Keratinocyte (primary cell): ENCODE data around the gene PLK5. TPM values are rescaled to one million over a fixed set of nuclear protein-coding genes. Genes with fewer than 3 reads are reported as not detected.

Experiments used
- DNase-seq: peaks from one replicate; pipeline ENCODE4 v3.0.0-alpha.2; 2011; ENCODE audit warnings: low read depth, missing footprints, low spot score
- FAIRE-seq: peaks from 2 replicates; lab custom pipeline; 2011; peaks lifted over from hg19 to GRCh38; lab: Jason Lieb, UNC
- H2AFZ ChIP-seq: 2 replicates; pipeline ENCODE4 v1.6.0; 2012; ENCODE audit warnings: low read length, control low read depth, inconsistent platforms; ENCODE audit not compliant: control insufficient read depth
- H3K27ac ChIP-seq: 2 replicates; pipeline ENCODE4 v1.5.1; 2011; ENCODE audit warnings: low read length; ENCODE audit not compliant: control insufficient read depth, insufficient read depth
- H3K27me3 ChIP-seq: 3 replicates; pipeline ENCODE4 v1.6.0; 2011; ENCODE audit warnings: low read length; ENCODE audit not compliant: control insufficient read depth, insufficient read depth; ENCODE audit errors: extremely low read depth
- H3K36me3 ChIP-seq, 2 experiments: 2 replicates in 1 of 2; 3 replicates in 1 of 2; pipeline ENCODE4 v1.5.1; 2011; ENCODE audit warnings: low read length in 2 of 2, mild to moderate bottlenecking in 1 of 2; ENCODE audit not compliant: control insufficient read depth in 2 of 2, insufficient read depth in 2 of 2; ENCODE audit errors: extremely low read depth in 1 of 2
- H3K4me1 ChIP-seq: 3 replicates; pipeline ENCODE4 v1.5.1; 2011; ENCODE audit warnings: low read length; ENCODE audit not compliant: control insufficient read depth, insufficient read depth; ENCODE audit errors: extremely low read depth
- H3K4me2 ChIP-seq: 3 replicates; pipeline ENCODE4 v1.6.0; 2011; ENCODE audit warnings: low read depth, low read length; ENCODE audit not compliant: control insufficient read depth, insufficient read depth; ENCODE audit errors: extremely low read depth
- H3K4me3 ChIP-seq, 3 experiments: fragments of 200-600 bp in 1 of 3; sonication (generic) in 1 of 3; 2 replicates in 2 of 3; 3 replicates in 1 of 3; pipeline ENCODE4 v1.5.1; 2011 to 2016; ENCODE audit warnings: low read length in 3 of 3, mild to moderate bottlenecking in 3 of 3, control low read depth in 2 of 3, inconsistent platforms in 1 of 3, low read depth in 1 of 3, mixed read lengths in 1 of 3, mixed run types in 1 of 3, moderate library complexity in 1 of 3; ENCODE audit not compliant: control insufficient read depth in 2 of 3, insufficient read depth in 2 of 3; ENCODE audit errors: extremely low read depth in 1 of 3
- H3K79me2 ChIP-seq: 2 replicates; pipeline ENCODE4 v1.6.0; 2012; ENCODE audit warnings: low read length; ENCODE audit not compliant: control insufficient read depth, insufficient read depth
- H3K9ac ChIP-seq: 3 replicates; pipeline ENCODE4 v1.6.0; 2011; ENCODE audit warnings: low read length; ENCODE audit not compliant: control insufficient read depth, insufficient read depth; ENCODE audit errors: extremely low read depth
- H3K9me1 ChIP-seq: 3 replicates; pipeline ENCODE4 v1.6.0; 2011; ENCODE audit warnings: low read length; ENCODE audit not compliant: control insufficient read depth, insufficient read depth; ENCODE audit errors: extremely low read depth
- H3K9me3 ChIP-seq: 2 replicates; pipeline ENCODE4 v1.5.1; 2012; ENCODE audit warnings: low read depth, low read length; ENCODE audit not compliant: control insufficient read depth
- H4K20me1 ChIP-seq: 3 replicates; pipeline ENCODE4 v1.6.0; 2011; ENCODE audit warnings: low read length; ENCODE audit not compliant: control insufficient read depth, insufficient read depth; ENCODE audit errors: extremely low read depth
- CTCF ChIP-seq, 3 experiments: IDR thresholded peaks in 1 of 3; conservative IDR thresholded peaks in 1 of 3; optimal IDR thresholded peaks in 1 of 3; 2 replicates in 2 of 3; 3 replicates in 1 of 3; pipeline versions ENCODE3 to v1.5.1; 2011; ENCODE audit warnings: low read length in 3 of 3, mild to moderate bottlenecking in 3 of 3, moderate library complexity in 2 of 3, control low read depth in 1 of 3, inconsistent platforms in 1 of 3; ENCODE audit not compliant: insufficient read depth in 2 of 3; ENCODE audit errors: extremely low read depth in 1 of 3
- EZH2 ChIP-seq: IDR thresholded peaks from one replicate; pipeline ENCODE4 v1.6.1; 2012; ENCODE audit warnings: inconsistent platforms, mild to moderate bottlenecking, low read length, moderate library complexity
- dilution Hi-C: fragments of 300-500 bp; cut with MboI; formaldehyde crosslinking; loops from one replicate; pipeline ENCODE4 v1.7.0; 2020; ENCODE audit warnings: low sequenced_read_pairs; ENCODE audit not compliant: extremely low pct_ligation_motif_present
- polyA plus RNA-seq, 5 experiments: library from polyadenylated mRNA; depleted of rRNA in 3 of 5; stranded (reverse) in 3 of 5; stranded (forward) in 1 of 5; unstranded in 1 of 5; fragments of >200 nt; gene quantifications; 1 replicate in 1 of 5; 2 replicates in 3 of 5; 3 replicates in 1 of 5; pipeline versions ENCODE4 v1.2.1 to v1.2.3, GENCODE V29; 2011 to 2012; ENCODE audit warnings: missing spikeins in 2 of 5, low read depth in 1 of 5, low replicate concordance in 1 of 5

Gene PLK5
- polyA plus RNA-seq, 1 donor (not counting 4 experiments of a cell fraction or from before 2014, with no cell fraction given), result 0.05 TPM

- Histone ChIP-seq H2AFZ (no peak overlapping the region), H4K20me1 (no peaks in the 10 kb centered on the region), H3K4me2 (no peak overlapping the region), H3K4me1 (no peaks in the 10 kb centered on the region), H3K4me3 (no peak overlapping the region), H3K27ac (no peak overlapping the region), H3K9me1 (no peaks in the 10 kb centered on the region), H3K9ac (no peak overlapping the region), H3K27me3 (no peaks in the 10 kb centered on the region), H3K36me3 (peaks cover 2 to 18% of the 10 kb centered on the region in 2 experiments), H3K79me2 (no peaks in the 10 kb centered on the region), H3K9me3 (no peaks in the 10 kb centered on the region)
- TF ChIP-seq EZH2 (no peak), CTCF (optimal IDR thresholded peaks at IDR 0.05 in 1 of 3, IDR thresholded peaks at IDR 0.05 in 1 of 3, conservative IDR thresholded peaks at IDR 0.05 in 1 of 3; ENCODE audit: extremely low read depth in 1 of 3, insufficient read depth in 2 of 3, low read length in 3 of 3) (no peak)
- FAIRE-seq, result no peak
- dilution Hi-C loops, result no loop called here
- DNase-seq, result no peak
These were observed 52.6 kb downstream of the PLK5 start for GRCh38 chr19:1576242-1577089.

GRCh38 chr19:1577090-1577928 lies 53.4 kb downstream of the PLK5 start:
- Histone ChIP-seq H3K9me3 (no peaks in the 10 kb centered on the region), H3K4me2 (no peak overlapping the region), H3K27ac (no peak overlapping the region), H2AFZ (no peak overlapping the region), H3K79me2 (no peaks in the 10 kb centered on the region), H3K4me3 (no peak overlapping the region), H3K36me3 (peaks cover 5 to 18% of the 10 kb centered on the region in 2 experiments), H3K27me3 (no peaks in the 10 kb centered on the region), H3K9ac (no peak overlapping the region), H3K9me1 (no peaks in the 10 kb centered on the region), H3K4me1 (no peaks in the 10 kb centered on the region), H4K20me1 (no peaks in the 10 kb centered on the region)
- dilution Hi-C loops, result no loop called here
- FAIRE-seq (no peak), DNase-seq (no peak)
- TF ChIP-seq CTCF (optimal IDR thresholded peaks at IDR 0.05 in 1 of 3, IDR thresholded peaks at IDR 0.05 in 1 of 3, conservative IDR thresholded peaks at IDR 0.05 in 1 of 3; ENCODE audit: extremely low read depth in 1 of 3, insufficient read depth in 2 of 3, low read length in 3 of 3) (no peak), EZH2 (no peak)
